Measurements from ENCODE around the gene RBM20. TPM values are rescaled to one million over a fixed set of nuclear protein-coding genes. Genes with fewer than 3 reads are reported as not detected.

Gene RBM20
- total and polyA plus RNA-seq, 2 experiments from 2014 or later = 0.05 to 0.17 TPM

DNA sequence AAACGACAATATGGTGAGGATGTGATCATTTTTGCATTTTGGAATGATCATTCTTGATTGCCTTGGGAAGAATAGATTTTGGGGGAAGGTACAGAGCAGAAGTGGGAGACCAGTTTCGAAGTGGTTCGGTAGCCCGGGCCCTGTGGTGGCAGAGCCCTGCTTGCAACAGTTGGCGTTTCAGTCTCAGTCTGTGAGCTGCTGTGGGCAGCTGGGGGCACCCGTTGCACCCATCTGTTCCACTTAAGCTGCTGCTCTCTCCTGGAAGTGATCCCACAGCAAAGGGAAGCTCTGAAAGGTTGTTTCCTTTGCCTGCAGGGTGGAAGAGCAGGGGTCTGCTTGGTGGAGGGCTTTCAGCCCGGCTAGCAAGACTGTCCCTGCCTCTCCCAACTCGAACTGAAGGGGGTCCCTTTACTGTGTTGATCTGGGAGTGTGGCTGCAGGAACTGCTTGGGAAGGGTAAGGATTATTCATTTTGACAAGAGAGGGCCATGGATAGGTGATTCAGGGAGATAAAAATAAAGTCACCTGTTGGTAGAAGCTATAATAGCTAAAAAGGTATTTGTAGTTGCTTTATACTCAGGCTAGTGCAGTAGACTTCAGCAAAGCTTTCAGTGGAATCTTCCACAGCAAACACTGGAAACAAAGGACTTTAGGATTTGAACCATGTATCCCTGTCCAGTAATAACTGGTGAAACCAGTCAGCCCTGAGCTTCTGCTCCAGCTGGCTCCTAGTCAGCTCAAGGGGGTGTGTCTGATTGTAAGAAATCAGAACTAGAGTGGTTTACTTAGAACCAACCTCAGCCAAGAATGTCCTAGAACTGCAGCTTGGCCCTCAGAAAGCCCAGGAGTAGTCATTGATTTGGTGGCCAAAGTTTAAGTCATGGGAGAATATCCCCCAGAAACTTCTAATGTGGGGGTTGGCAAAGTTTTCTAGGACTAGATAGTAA, 174.4 kb downstream of the RBM20 start (continued):
- no peak for TF ChIP-seq ZNF462 (CRISPR knock-in tag; IDR thresholded peaks at IDR 0.05)
- TF ChIP-seq, protein P1, sequence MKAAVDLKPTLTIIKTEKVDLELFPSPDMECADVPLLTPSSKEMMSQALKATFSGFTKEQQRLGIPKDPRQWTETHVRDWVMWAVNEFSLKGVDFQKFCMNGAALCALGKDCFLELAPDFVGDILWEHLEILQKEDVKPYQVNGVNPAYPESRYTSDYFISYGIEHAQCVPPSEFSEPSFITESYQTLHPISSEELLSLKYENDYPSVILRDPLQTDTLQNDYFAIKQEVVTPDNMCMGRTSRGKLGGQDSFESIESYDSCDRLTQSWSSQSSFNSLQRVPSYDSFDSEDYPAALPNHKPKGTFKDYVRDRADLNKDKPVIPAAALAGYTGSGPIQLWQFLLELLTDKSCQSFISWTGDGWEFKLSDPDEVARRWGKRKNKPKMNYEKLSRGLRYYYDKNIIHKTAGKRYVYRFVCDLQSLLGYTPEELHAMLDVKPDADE (IDR thresholded peaks at IDR 0.05) = no peak

DNA sequence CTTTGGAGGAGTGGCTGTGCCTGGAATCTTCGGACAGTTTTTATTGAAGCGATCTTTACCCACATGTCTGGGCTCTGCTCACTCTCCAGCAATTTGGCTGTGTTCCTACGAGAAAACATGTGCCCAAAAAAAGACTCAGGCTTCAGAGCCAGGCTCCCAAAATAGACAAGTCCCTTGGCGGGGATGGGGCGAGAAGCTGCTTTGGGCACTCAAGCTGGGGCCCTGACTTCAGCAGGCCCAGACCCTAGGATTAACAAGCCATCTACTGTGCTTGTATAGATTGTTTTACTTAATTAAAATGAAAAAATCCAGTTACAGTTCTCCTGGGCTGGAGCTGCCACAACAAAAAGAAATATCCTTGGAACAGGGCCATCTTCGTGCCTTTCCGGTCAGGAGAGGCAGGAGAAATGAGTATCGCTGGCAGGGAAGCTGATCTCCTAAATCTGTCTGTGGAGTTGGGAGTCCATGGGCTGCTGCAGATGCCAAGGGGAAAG, 176.2 kb downstream of the RBM20 start:
- Mint-ChIP-seq H3K9me3 (no peaks in the 10 kb centered on the region), H3K4me3 (no peak overlapping the region), H3K4me1 (peaks cover 25% of the 10 kb centered on the region), H3K27me3 (ENCODE audit: insufficient read depth, low read depth, poor library complexity) (peaks cover 3% of the 10 kb centered on the region), H3K36me3 (ENCODE audit: low read depth) (no peaks in the 10 kb centered on the region), H3K27ac (no peak overlapping the region)
- no peaks in the 10 kb centered on the region for H4K20me1 ChIP-seq (replicated peaks; ENCODE audit: insufficient read depth)
- no peaks in the 10 kb centered on the region for H3K79me2 ChIP-seq (replicated peaks; ENCODE audit: insufficient read depth)
- H3K27me3 ChIP-seq (ENCODE audit: insufficient read depth) = no peaks in the 10 kb centered on the region
- no peaks in the 10 kb centered on the region for H3K9me2 ChIP-seq (ENCODE audit: insufficient read depth)
- H3K4me1 ChIP-seq (ENCODE audit: insufficient read depth) = peaks cover 17% of the 10 kb centered on the region
- H3K27ac ChIP-seq (ENCODE audit: low read depth) = no peak overlapping the region
- ATAC-seq (no peak), DNase-seq (ENCODE audit: low spot score) (no peak)
- no peaks in the 10 kb centered on the region for H3F3A ChIP-seq (replicated peaks; ENCODE audit: low read depth)
- H3K4me3 ChIP-seq = no peak overlapping the region
- no peaks in the 10 kb centered on the region for H3K36me3 ChIP-seq (ENCODE audit: insufficient read depth)
- no peak overlapping the region for H3K4me2 ChIP-seq
- H2AFZ ChIP-seq = no peak overlapping the region
- TF ChIP-seq, protein P1 (IDR thresholded peaks at IDR 0.05) = no peak
- TF ChIP-seq JUNB (IDR thresholded peaks at IDR 0.05; ENCODE audit: unreplicated experiment) = no peak
- no peak for TF ChIP-seq ZNF331 (CRISPR knock-in tag; IDR thresholded peaks at IDR 0.05; ENCODE audit: low read depth)
- TF ChIP-seq ZNF114 (CRISPR knock-in tag; IDR thresholded peaks at IDR 0.05) = no peak
- TF ChIP-seq NANOG (IDR thresholded peaks at IDR 0.05; ENCODE audit: borderline replicate concordance) = no peak
- no peak for TF ChIP-seq REST (IDR thresholded peaks at IDR 0.05; ENCODE audit: unreplicated experiment)
- no peak for TF ChIP-seq CREB1 (CRISPR knock-in tag; IDR thresholded peaks at IDR 0.05; ENCODE audit: low read depth)

All from GM23338 (cell line).